Sigmoid colon (tissue), 4 donors: ENCODE results near the gene FBP1.

Experiments used
- CTCF ChIP-seq, 4 experiments: fragments of 450-650 bp in 3 of 4; fragments of 200-600 bp in 1 of 4; IDR thresholded peaks; one replicate each; pipeline ENCODE4 v1.5.1; 2016 to 2019; ENCODE audit warnings: antibody characterized with exemption in 4 of 4, mild to moderate bottlenecking in 3 of 4, moderate library complexity in 2 of 4
- POLR2AphosphoS5 ChIP-seq, 4 donors: sonication (generic); formaldehyde crosslinking; IDR thresholded peaks; one replicate each; pipeline ENCODE4 v1.6.1; 2017; ENCODE audit warnings: antibody characterized with exemption in 4 of 4

DNA sequence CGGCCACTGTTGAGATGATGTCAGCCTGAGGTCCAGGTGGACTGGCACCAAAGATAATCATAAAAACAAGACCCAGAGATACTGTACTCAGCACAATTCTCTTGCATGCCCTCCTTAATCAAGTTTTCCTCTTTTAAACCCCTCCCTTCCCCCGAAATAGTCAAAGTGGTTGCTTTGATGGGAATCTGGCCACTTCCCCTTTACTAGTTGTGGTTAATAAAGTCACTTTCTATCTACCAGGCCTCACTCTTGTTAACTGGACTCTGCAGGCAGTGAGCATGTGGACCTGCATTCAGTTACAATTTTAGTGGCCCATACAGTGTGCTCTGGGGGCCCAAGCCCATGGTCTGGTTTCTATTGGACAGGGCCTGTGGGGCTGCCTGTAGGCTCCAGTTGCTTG is 63.2 kb downstream of the FBP1 start:
- no peak for TF ChIP-seq POLR2AphosphoS5 (IDR thresholded peaks at IDR 0.05)
- no peak for TF ChIP-seq CTCF (IDR thresholded peaks at IDR 0.05)
